GM06990 (cell line): ENCODE measurements around the gene CHURC1.

Experiments
- DNase-seq: peaks from one replicate; pipeline ENCODE4 v3.0.0-alpha.2; 2011; ENCODE audit not compliant: insufficient read length; ENCODE audit errors: extremely low read depth
- H3K27me3 ChIP-seq: replicated peaks from 2 replicates; pipeline ENCODE4 v1.6.0; 2011; ENCODE audit warnings: low read length; ENCODE audit not compliant: control insufficient read depth, insufficient read depth
- H3K36me3 ChIP-seq: 2 replicates; pipeline ENCODE4 v1.5.1; 2011; ENCODE audit warnings: low read length; ENCODE audit not compliant: control insufficient read depth, insufficient read depth
- H3K4me3 ChIP-seq: replicated peaks from 2 replicates; pipeline ENCODE4 v1.5.1; 2011; ENCODE audit warnings: low read depth, mild to moderate bottlenecking, control low read depth, low read length
- TF ChIP-seq, protein P1 (sequence below): IDR thresholded peaks from 2 replicates; pipeline ENCODE4 v1.5.1; 2011; ENCODE audit warnings: low read length, control low read depth, mild to moderate bottlenecking, inconsistent platforms; ENCODE audit not compliant: insufficient read depth, poor library complexity, severe bottlenecking

Gene CHURC1

DNA sequence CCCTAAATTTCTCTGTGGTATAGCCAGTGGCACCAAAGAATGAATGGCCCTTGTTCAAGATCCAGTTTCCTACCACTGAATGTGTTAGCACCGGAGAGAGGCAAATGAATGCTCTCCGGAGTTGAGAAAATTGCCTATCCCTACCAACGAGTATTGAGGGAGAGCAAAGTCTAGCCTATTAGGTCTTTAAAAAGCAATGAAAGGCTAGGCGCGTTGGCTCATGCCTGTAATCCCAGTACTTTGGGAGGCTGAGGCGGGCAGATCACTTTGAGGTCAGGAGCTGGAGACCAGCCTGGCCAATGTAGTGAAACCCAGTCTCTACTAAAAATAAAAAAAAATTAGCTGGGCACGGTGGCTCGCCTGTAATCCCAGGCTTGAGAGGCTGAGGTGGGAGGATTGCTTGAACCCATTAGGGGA lies 58.8 kb downstream of the CHURC1 start:
- no peak overlapping the region for H3K4me3 ChIP-seq
- H3K27me3 ChIP-seq = no peaks in the 10 kb centered on the region; the same call in 1 of the 2 replicates
- no peak for DNase-seq
- TF ChIP-seq, protein P1, sequence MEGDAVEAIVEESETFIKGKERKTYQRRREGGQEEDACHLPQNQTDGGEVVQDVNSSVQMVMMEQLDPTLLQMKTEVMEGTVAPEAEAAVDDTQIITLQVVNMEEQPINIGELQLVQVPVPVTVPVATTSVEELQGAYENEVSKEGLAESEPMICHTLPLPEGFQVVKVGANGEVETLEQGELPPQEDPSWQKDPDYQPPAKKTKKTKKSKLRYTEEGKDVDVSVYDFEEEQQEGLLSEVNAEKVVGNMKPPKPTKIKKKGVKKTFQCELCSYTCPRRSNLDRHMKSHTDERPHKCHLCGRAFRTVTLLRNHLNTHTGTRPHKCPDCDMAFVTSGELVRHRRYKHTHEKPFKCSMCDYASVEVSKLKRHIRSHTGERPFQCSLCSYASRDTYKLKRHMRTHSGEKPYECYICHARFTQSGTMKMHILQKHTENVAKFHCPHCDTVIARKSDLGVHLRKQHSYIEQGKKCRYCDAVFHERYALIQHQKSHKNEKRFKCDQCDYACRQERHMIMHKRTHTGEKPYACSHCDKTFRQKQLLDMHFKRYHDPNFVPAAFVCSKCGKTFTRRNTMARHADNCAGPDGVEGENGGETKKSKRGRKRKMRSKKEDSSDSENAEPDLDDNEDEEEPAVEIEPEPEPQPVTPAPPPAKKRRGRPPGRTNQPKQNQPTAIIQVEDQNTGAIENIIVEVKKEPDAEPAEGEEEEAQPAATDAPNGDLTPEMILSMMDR = no peak
- H3K36me3 ChIP-seq = no peaks in the 10 kb centered on the region; the same call in 1 of the 2 replicates

DNA sequence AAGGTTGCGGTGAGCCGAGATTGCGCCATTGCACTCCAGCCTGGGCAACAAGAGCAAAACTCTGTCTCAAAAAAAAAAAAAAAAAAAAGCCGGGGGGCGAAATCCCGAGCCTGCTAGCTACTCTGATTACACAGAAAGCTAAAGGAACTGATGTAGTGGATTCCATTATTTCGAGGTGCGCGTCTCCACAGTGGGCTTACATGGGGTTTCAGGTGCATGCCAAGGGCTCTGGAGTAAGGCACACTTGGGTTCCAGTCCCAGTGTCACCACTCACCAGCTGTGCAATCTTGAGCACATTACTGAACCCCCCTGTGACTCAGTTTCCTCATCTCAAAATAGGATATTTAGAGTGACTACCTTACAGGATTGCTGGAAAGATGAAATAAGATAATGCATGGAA lies 59.6 kb downstream of the CHURC1 start:
- H3K36me3 ChIP-seq = no peaks in the 10 kb centered on the region
- TF ChIP-seq, protein P1 = no peak
- H3K27me3 ChIP-seq = no peaks in the 10 kb centered on the region; the same call in 1 of the 2 replicates
- no peak for DNase-seq
- no peak overlapping the region for H3K4me3 ChIP-seq

DNA sequence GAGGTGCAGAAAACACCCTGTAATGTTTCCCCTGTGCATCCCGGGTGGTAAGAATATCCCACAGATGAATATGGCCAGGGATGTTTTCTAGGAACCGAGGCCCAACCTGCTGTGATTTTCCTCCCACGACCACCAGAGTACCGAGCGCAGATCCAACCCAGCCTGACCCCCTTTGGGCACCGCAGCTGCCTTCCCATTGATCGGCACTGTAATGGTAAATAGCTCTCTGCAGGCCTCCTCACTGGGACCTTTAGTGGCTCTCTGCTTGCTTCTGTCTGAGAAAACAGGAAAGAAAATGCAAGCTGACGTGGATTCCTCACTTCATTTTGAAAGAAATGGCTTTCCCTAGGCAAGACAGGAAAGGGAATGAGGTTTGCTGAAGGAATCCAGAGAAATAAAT lies 60.3 kb downstream of the CHURC1 start:
- no peak overlapping the region for H3K4me3 ChIP-seq
- no peaks in the 10 kb centered on the region; the same call in 1 of the 2 replicates for H3K27me3 ChIP-seq
- no peak for DNase-seq
- no peaks in the 10 kb centered on the region for H3K36me3 ChIP-seq
- TF ChIP-seq, protein P1 = no peak

DNA sequence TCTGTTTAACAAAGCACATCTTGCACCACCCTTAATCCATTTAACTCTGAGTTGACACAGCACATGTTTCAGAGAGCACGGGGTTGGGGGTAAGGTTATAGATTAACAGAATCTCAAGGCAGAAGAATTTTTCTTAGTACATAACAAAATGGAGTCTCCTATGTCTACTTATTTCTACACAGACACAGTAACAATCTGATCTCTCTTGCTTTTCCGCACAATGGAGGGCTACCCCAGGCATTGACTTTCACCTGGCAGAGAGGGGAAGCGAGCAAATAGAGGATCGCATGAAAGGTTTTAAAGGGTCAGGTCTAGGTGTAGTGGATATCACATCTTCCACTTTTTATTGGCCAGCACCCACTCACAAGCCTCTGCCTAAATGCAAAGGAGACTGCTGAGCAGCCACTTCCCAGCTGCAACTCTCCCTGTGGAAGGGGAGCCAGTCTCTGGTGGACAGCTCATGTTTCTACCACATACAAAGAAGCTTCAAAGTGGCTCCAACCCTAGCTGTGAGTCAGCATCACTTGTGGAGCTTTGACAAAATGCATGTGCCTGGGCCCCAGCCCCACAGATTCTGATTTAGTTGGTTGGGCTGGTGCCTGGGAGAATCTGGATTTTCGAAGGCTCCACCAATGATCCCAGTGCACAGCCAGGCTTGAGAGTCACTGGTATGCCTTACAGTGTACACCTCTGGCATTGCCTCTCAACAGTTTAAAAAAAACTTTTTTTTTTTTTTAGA lies 65.2 kb downstream of the CHURC1 start:
- no peak overlapping the region for H3K4me3 ChIP-seq
- TF ChIP-seq, protein P1 = no peak
- no peaks in the 10 kb centered on the region; the same call in 1 of the 2 replicates for H3K27me3 ChIP-seq
- DNase-seq = no peak
- H3K36me3 ChIP-seq = no peaks in the 10 kb centered on the region

DNA sequence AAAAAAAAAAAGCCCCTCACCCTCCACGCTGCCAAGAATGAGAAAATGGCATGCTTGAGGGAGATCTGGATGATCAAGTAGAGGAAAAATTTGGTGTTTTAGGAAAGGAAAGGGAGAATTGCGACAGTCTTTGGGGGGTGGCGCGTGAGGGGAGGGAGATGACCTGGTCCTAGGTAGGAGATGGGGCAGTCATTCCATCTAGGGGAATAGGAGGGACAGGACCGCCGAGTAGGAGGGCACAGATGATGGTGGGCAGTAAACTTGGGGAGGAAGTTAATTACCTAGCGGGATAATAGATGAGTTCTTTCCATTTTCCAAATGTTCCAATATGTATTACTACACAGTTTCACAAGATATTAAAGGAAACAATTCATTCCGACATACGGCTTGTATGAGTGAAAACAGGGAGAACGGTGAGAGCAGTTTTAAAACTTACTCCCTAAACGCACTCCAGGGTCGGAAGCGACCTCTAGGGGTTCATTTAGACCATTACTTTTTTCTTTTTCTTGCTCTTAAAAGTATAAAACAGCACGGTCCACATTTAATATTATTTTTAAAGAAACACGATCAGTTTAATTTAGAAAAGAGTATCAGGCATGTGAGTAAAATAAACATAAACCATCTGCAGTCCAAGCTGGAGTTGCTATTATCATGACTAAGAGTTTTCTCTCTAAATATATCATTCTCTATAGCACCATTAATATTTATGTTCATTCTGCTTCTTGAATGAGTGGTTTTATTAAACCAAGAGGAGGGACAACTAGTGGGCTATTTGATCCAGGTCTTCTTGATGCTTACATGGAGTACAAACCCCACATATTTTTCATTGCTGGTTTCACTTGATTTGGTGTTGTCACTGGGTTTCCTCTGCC lies 69.4 kb downstream of the CHURC1 start:
- H3K36me3 ChIP-seq = no peaks in the 10 kb centered on the region
- no peak for DNase-seq
- H3K27me3 ChIP-seq = no peaks in the 10 kb centered on the region
- H3K4me3 ChIP-seq = peak overlapping the region; percentile 2; the same call in 1 of the 2 replicates
- TF ChIP-seq, protein P1 = peak; percentile 55
